22Rv1 (cell line): Measurements from ENCODE around the gene SUGCT.

Experiments used
- CTCF ChIP-seq: fragments of 450-650 bp; IDR thresholded peaks from 2 replicates; pipeline ENCODE4 v1.5.1; 2017; ENCODE audit warnings: mild to moderate bottlenecking
- ZFX ChIP-seq: fragments of 450-650 bp; IDR thresholded peaks from 2 replicates; pipeline ENCODE4 v1.6.1; 2017; ENCODE audit warnings: antibody characterized with exemption, borderline replicate concordance

DNA sequence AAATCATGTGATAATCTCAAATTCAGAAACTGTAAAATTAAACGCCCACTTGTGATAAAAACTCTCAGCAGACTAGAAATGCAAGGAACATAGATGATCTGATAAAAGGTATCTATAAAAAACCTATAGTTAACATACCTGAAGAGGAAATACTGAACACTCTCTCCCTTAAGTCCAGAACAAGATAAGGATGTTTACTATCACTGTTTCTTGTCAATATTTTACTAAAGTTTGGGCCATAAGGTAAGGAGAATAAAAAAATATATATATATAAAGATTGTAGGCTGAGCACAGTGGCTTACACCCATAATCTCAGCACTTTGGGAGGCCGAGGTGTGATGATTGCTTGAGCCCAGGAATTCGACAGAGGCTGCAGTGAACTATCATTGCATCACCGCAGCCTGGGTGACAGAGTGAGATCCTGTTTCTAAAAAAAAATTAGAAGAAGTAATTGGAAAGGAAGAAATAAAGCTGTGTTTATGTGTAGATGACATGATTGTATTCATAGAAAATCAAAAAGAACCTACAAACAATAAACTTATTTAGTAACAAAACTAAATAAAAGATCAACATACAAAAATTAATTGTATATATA is 28.8 kb upstream of the SUGCT start:
- no peak for TF ChIP-seq CTCF
- no peak for TF ChIP-seq ZFX
